GM19099 (cell line): ENCODE measurements around the gene MYL10.

Source experiments
- POLR2A ChIP-seq: IDR thresholded peaks from 3 replicates; pipeline ENCODE4 v1.6.1; 2011; ENCODE audit warnings: low read depth; ENCODE audit not compliant: insufficient read length; ENCODE audit errors: extremely low read depth

The MYL10 gene

GRCh38 chr7:101596898-101597297 lies 32.2 kb downstream of the MYL10 start:
- TF ChIP-seq POLR2A: no peak

GRCh38 chr7:101595766-101596537 lies 33.1 kb downstream of the MYL10 start:
- TF ChIP-seq POLR2A: no peak

GRCh38 chr7:101595246-101595645 lies 33.9 kb downstream of the MYL10 start:
- no peak for TF ChIP-seq POLR2A

- no peak for TF ChIP-seq POLR2A
These were observed 34.3 kb downstream of the MYL10 start for GRCh38 chr7:101594790-101595189.

- TF ChIP-seq POLR2A: no peak
These were observed 35.5 kb downstream of the MYL10 start for GRCh38 chr7:101593556-101593955.

GRCh38 chr7:101591504-101591903 lies 37.6 kb downstream of the MYL10 start:
- no peak for TF ChIP-seq POLR2A

GRCh38 chr7:101590663-101591435 lies 38.2 kb downstream of the MYL10 start:
- no peak for TF ChIP-seq POLR2A

- TF ChIP-seq POLR2A: no peak
These were observed 39.0 kb downstream of the MYL10 start for GRCh38 chr7:101589976-101590662.

- no peak for TF ChIP-seq POLR2A
These were observed 40.0 kb downstream of the MYL10 start for GRCh38 chr7:101589052-101589451.

GRCh38 chr7:101588131-101588935 lies 40.8 kb downstream of the MYL10 start:
- no peak for TF ChIP-seq POLR2A

GRCh38 chr7:101586906-101587677 lies 42.0 kb downstream of the MYL10 start:
- TF ChIP-seq POLR2A: no peak

GRCh38 chr7:101586078-101586905 lies 42.8 kb downstream of the MYL10 start:
- TF ChIP-seq POLR2A: no peak

- no peak for TF ChIP-seq POLR2A
These were observed 46.1 kb downstream of the MYL10 start for GRCh38 chr7:101582971-101583370.
